Uterus (tissue), 2 donors: Measurements from ENCODE around the gene EIF3CL.
"Not testable (repeated sequence)": the region's sequence is repeated elsewhere in the genome, so short reads cannot be mapped to it uniquely, and the experiment has no call there.

Experiments
- POLR2A ChIP-seq, 2 donors: fragments of 450-650 bp; IDR thresholded peaks; one replicate each; pipeline ENCODE4 v1.6.1; 2016; ENCODE audit warnings: antibody characterized with exemption in 2 of 2, mild to moderate bottlenecking in 1 of 2, moderate library complexity in 1 of 2
- TF ChIP-seq, protein P1 (sequence below), 4 experiments: fragments of 200-600 bp in 2 of 4; fragments of 450-650 bp in 2 of 4; sonication (generic) in 2 of 4; IDR thresholded peaks; one replicate each; pipeline ENCODE4 v1.5.1; 2016 to 2019; ENCODE audit warnings: antibody characterized with exemption in 4 of 4, mild to moderate bottlenecking in 2 of 4, moderate library complexity in 1 of 4

- TF ChIP-seq, protein P1, sequence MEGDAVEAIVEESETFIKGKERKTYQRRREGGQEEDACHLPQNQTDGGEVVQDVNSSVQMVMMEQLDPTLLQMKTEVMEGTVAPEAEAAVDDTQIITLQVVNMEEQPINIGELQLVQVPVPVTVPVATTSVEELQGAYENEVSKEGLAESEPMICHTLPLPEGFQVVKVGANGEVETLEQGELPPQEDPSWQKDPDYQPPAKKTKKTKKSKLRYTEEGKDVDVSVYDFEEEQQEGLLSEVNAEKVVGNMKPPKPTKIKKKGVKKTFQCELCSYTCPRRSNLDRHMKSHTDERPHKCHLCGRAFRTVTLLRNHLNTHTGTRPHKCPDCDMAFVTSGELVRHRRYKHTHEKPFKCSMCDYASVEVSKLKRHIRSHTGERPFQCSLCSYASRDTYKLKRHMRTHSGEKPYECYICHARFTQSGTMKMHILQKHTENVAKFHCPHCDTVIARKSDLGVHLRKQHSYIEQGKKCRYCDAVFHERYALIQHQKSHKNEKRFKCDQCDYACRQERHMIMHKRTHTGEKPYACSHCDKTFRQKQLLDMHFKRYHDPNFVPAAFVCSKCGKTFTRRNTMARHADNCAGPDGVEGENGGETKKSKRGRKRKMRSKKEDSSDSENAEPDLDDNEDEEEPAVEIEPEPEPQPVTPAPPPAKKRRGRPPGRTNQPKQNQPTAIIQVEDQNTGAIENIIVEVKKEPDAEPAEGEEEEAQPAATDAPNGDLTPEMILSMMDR (IDR thresholded peaks at IDR 0.05), result not testable (repeated sequence)
- not testable (repeated sequence) for TF ChIP-seq POLR2A (IDR thresholded peaks at IDR 0.05)
Observed at GRCh38 chr16:28421071-28421750, 17.6 kb upstream of the EIF3CL start.
